ENCODE results near the gene VAV2.
A peak's percentile ranks its signal among the peaks of the same experiment; 100 is the strongest.

The VAV2 gene

DNA sequence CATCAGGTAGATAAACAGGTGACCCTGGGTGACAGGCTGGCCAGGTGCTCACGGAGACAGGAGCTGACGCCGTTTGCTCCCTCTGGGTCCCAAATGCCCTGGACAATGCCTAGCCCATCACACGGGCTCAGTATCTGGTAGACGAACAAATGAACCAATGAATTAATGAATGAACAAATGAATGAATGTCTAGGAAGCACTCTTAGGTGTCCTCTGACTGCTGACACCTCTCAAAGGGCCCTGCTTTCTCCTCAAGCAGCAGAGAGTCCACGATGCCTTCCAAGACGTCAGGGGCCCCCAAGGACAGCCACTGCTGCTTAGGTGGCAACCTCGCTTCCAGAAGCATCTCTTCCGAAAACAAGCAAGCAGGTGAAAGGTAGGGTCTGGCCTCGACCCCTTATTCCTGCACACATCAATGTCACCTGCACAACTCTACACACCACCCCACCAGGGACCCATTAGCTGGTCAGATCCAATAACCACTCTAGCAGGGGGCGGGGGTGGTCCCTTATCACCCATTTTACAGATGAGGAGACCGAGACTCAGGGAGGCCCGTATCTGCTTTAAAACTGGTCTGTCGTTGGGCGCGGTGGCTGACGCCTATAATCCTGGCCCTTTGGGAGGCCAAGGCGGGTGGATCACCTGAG, 45.2 kb downstream of the VAV2 start:
- DNase-seq (ENCODE audit: insufficient read length, low spot score) = no peak
- FAIRE-seq = no peak
- TF ChIP-seq, protein P1, sequence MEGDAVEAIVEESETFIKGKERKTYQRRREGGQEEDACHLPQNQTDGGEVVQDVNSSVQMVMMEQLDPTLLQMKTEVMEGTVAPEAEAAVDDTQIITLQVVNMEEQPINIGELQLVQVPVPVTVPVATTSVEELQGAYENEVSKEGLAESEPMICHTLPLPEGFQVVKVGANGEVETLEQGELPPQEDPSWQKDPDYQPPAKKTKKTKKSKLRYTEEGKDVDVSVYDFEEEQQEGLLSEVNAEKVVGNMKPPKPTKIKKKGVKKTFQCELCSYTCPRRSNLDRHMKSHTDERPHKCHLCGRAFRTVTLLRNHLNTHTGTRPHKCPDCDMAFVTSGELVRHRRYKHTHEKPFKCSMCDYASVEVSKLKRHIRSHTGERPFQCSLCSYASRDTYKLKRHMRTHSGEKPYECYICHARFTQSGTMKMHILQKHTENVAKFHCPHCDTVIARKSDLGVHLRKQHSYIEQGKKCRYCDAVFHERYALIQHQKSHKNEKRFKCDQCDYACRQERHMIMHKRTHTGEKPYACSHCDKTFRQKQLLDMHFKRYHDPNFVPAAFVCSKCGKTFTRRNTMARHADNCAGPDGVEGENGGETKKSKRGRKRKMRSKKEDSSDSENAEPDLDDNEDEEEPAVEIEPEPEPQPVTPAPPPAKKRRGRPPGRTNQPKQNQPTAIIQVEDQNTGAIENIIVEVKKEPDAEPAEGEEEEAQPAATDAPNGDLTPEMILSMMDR (IDR thresholded peaks at IDR 0.05; ENCODE audit: insufficient read depth, missing control alignments) = no peak

DNA sequence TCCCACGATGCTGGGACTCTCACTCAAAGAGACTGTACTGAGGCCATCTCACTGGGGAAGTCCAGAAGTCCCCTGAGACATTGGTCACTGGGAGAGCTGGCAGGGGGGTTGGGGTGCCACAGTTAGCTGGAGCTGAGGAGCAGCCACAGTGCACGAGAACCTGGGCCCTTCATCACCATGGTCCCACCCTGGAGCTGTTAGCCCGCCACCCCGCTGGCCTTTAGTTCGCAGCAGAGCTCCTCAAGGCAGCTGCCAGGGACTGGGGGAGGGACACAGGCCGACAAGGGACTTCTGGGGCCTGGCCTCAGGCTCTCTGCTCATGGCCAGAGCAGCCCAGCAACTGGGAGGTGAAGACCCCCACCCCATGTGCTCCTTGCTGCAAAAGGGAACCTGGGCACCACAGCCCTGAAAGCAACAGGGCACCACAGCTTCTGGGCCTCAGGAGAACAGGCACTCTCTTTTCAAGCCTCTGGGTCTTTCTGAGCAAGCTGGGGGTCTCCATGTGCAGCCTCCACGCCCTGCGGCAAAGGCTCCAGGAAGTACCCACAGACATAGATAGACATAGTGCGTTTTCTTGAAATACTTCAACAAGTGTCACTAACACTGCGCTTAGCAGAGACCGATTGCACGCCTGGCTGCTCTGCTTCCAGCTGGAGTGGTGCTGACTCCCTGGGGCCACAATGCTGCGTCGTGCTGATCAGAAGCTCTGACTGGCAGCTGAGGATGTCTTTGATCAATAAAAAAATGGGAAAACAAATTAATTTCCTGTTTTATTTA, 46.0 kb downstream of the VAV2 start:
- DNase-seq (ENCODE audit: insufficient read length, low spot score) (no peak), FAIRE-seq (no peak)

DNA sequence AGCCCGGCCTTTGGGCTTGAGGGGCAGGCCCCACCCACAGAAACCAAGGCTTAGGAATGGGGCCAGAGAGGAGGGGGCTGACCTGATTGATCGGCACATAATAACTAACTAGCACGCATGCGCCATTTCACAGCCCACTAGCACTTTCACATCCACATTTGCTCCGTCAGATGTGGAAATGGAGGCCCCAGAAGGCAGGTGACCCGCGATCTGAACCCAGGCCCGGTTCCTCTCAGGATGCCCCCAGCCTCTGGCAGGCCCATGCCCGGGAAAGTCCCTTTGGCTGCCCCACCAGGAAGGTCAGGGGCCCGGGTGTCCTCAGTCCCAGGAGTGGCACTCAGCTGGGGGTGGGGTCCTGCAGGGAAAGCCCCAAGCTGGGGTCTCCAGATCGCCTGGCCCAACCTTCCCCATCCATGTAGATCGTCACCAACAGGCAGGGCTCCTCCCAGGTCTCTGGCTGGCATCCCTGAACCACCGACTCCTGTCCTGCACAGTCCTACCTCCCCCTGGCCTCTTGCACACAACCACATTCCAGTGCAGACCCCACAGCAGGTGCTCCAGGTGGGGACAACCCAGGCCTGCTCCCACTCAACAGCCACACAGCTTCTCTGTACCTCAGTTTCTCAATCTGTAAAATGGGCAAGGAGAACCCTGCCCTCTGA, 46.7 kb downstream of the VAV2 start:
- DNase-seq (ENCODE audit: insufficient read length, low spot score) = no peak
- FAIRE-seq = no peak
- TF ChIP-seq, protein P1 (IDR thresholded peaks at IDR 0.05; ENCODE audit: insufficient read depth, missing control alignments) = no peak

More for the DNA sequence above, 46.0 kb downstream of the VAV2 start:
- TF ChIP-seq, protein P1 (IDR thresholded peaks at IDR 0.05; ENCODE audit: insufficient read depth, missing control alignments) = no peak

DNA sequence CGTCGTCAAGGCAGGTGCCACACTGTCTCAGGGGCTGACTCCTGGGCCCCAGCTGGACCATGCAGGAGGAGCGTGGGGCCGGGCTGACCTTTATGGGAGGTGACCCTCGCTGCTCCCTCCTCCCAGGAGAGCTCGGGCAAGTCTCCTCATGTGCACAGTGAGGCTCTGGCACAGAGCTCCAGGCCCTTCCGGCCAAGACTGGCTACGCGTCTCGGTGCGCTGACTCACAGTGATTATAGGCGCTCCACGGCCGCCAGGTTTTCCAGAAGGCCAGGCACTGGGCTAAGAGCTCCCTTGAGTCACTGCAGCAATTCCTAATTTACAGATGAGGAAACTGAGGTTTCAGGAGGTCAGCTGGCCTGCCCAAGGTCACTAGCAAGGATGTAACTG, 47.4 kb downstream of the VAV2 start:
- TF ChIP-seq, protein P1 (IDR thresholded peaks at IDR 0.05; ENCODE audit: insufficient read depth, missing control alignments) = no peak
- FAIRE-seq (no peak), DNase-seq (ENCODE audit: insufficient read length, low spot score) (no peak)

DNA sequence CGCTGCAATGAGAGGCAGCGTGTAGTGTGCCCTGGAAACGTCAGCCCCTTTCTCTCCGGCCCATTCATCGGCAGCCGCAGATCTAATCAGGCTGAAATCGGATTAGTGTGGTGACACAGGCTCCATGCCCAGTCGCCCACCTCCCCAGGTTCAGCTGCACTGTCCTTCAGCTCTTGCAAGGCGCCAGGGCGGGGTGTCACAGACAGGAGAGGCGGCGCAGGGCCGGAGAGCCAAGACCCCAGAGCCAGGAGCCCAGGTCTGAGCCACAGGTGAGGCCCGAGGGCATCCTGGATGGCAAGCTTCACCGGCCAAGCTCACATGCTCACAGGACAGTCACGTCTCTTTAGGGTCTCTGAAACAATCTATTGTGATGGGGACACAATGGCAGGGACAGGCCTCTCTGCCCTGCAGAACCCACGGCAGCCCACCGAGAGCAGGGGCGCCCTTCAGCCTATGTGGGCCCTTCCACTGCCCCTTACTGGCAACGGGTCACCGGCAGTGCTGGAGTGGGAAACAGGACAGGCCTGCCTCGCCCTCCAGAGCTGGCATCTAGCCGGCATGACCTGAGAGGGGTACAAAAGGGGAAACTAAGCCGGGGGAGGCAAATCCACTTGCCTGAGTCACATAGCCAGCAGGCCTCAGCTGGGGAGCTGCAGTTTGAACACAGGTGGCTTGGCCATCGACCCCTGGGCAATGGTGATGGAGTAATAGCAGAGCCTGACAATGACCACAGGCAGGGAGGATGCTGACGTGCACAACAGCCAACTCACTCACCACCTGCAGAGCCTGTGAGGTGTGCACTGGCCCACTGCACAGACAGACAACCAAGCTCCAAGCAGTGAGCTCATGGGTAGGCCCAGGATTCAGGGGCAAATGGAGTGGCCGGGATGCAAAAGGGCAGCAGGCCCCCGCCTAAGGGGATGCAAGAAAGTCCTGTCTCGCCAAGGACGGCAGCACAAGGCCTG, 48.1 kb downstream of the VAV2 start:
- DNase-seq (ENCODE audit: insufficient read length, low spot score) = peak; percentile 93
- no peak for FAIRE-seq
- TF ChIP-seq, protein P1 (IDR thresholded peaks at IDR 0.05; ENCODE audit: insufficient read depth, missing control alignments) = no peak

DNA sequence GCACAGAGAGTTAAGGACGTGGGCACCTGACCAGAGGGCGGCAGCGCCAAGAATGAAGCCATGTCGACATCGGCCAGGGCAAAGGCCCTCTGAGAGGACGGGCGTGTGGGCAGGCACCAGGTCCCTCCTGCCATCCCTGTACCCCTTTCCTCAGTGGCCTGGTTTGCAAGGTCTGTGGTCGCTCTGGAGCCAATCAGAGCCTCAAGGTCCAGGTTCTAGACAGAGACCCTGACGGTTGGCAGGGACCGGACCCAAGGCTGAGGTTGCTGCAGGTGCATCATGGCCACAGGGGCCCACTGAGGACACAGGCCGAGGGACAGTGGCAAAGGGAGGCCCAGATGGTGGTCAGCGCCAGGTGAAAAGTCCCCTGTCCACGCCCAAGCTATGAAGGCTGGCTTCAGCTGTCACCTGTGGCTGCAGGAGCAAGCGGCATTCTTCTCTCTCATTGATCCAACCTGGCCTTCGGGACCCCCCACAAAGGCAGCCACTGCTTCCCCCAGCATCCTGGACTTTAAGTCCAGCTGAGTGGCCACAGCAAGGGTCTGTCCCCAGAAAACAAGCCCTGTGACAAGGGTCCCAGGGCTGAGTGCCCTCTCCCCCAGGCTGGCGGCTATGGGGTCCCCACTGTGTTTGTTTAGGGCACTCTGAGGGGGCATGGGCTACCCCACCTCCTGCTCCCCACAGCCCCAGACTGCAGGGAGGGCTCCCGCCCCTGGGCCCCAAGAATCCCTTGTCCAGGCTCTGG, 48.9 kb downstream of the VAV2 start:
- no peak for FAIRE-seq

More for the DNA sequence above, 48.9 kb downstream of the VAV2 start:
- TF ChIP-seq, protein P1 (IDR thresholded peaks at IDR 0.05; ENCODE audit: insufficient read depth, missing control alignments) = no peak
- DNase-seq (ENCODE audit: insufficient read length, low spot score) = no peak

Data from D721Med (cell line).